ENCODE data around the gene CLASP2.

The CLASP2 gene

GRCh38 chr3:33746416-33747116 is 28.5 kb upstream of the CLASP2 start:
- Histone ChIP-seq H3K9me3 (ENCODE audit: insufficient read depth, low read length) (no peaks in the 10 kb centered on the region), H4K20me1 (ENCODE audit: low read depth, low read length) (no peaks in the 10 kb centered on the region), H3K79me2 (ENCODE audit: insufficient read depth, low read length) (no peaks in the 10 kb centered on the region), H3K4me3 (ENCODE audit: insufficient read depth, low read length, poor library complexity, severe bottlenecking) (no peak overlapping the region), H3K4me2 (ENCODE audit: low read depth, low read length, poor library complexity, severe bottlenecking) (no peak overlapping the region), H2AFZ (ENCODE audit: low read depth, low read length, severe bottlenecking) (no peak overlapping the region), H3K9ac (ENCODE audit: low read length) (no peak overlapping the region), H3K36me3 (ENCODE audit: low read length) (no peaks in the 10 kb centered on the region), H3K9me2 (replicated peaks; ENCODE audit: insufficient read depth, low read length) (no peaks in the 10 kb centered on the region), H3K27me3 (ENCODE audit: low read length) (no peaks in the 10 kb centered on the region), H3K27ac (ENCODE audit: low read depth, low read length) (no peak overlapping the region), H3F3A (ENCODE audit: insufficient read depth) (no peaks in the 10 kb centered on the region)
- TF ChIP-seq CTCF (IDR thresholded peaks at IDR 0.05; ENCODE audit: insufficient read depth, low read length, poor library complexity, severe bottlenecking) (no peak), EZH2phosphoT487 (conservative IDR thresholded peaks at IDR 0.05; ENCODE audit: low read length) (no peak)

GRCh38 chr3:33737146-33737545 is 19.1 kb upstream of the CLASP2 start:
- Histone ChIP-seq H3K9me2 (replicated peaks; ENCODE audit: insufficient read depth, low read length) (no peaks in the 10 kb centered on the region), H4K20me1 (ENCODE audit: low read depth, low read length) (no peaks in the 10 kb centered on the region), H3K27me3 (ENCODE audit: low read length) (no peaks in the 10 kb centered on the region), H3F3A (ENCODE audit: insufficient read depth) (no peaks in the 10 kb centered on the region), H3K4me3 (ENCODE audit: insufficient read depth, low read length, poor library complexity, severe bottlenecking) (no peak overlapping the region), H3K79me2 (ENCODE audit: insufficient read depth, low read length) (no peaks in the 10 kb centered on the region), H3K9me3 (ENCODE audit: insufficient read depth, low read length) (peaks cover 1% of the 10 kb centered on the region; the same call in 1 of the 2 replicates), H3K9ac (ENCODE audit: low read length) (no peak overlapping the region), H3K27ac (ENCODE audit: low read depth, low read length) (no peak overlapping the region), H2AFZ (ENCODE audit: low read depth, low read length, severe bottlenecking) (no peak overlapping the region), H3K36me3 (ENCODE audit: low read length) (no peaks in the 10 kb centered on the region), H3K4me2 (ENCODE audit: low read depth, low read length, poor library complexity, severe bottlenecking) (no peak overlapping the region)
- TF ChIP-seq EZH2phosphoT487 (conservative IDR thresholded peaks at IDR 0.05; ENCODE audit: low read length) = no peak
- TF ChIP-seq CTCF (IDR thresholded peaks at IDR 0.05; ENCODE audit: insufficient read depth, low read length, poor library complexity, severe bottlenecking) = no peak

GRCh38 chr3:33732394-33732793 is 14.3 kb upstream of the CLASP2 start:
- Histone ChIP-seq H4K20me1 (ENCODE audit: low read depth, low read length) (no peaks in the 10 kb centered on the region), H3K27ac (ENCODE audit: low read depth, low read length) (no peak overlapping the region), H3F3A (ENCODE audit: insufficient read depth) (no peaks in the 10 kb centered on the region), H3K36me3 (ENCODE audit: low read length) (no peaks in the 10 kb centered on the region), H3K9ac (ENCODE audit: low read length) (no peak overlapping the region), H3K4me3 (ENCODE audit: insufficient read depth, low read length, poor library complexity, severe bottlenecking) (no peak overlapping the region), H3K9me2 (replicated peaks; ENCODE audit: insufficient read depth, low read length) (no peaks in the 10 kb centered on the region), H3K79me2 (ENCODE audit: insufficient read depth, low read length) (no peaks in the 10 kb centered on the region), H2AFZ (ENCODE audit: low read depth, low read length, severe bottlenecking) (no peak overlapping the region), H3K27me3 (ENCODE audit: low read length) (no peaks in the 10 kb centered on the region), H3K9me3 (ENCODE audit: insufficient read depth, low read length) (peaks cover 6% of the 10 kb centered on the region; the same call in 1 of the 2 replicates), H3K4me2 (ENCODE audit: low read depth, low read length, poor library complexity, severe bottlenecking) (no peak overlapping the region)
- TF ChIP-seq EZH2phosphoT487 (conservative IDR thresholded peaks at IDR 0.05; ENCODE audit: low read length) (no peak), CTCF (IDR thresholded peaks at IDR 0.05; ENCODE audit: insufficient read depth, low read length, poor library complexity, severe bottlenecking) (peak; percentile 27)

Data from SU-DHL-6 (cell line).